Measurements from ENCODE around the gene WDR76. TPM values are rescaled to one million over a fixed set of nuclear protein-coding genes. Genes with fewer than 3 reads are reported as not detected.

Gene WDR76
- total RNA-seq, 2 donors from 2014 or later: 2.7 to 4.9 TPM

- no peaks in the 10 kb centered on the region for H3K9me3 ChIP-seq
- TF ChIP-seq CTCF (IDR thresholded peaks at IDR 0.05): no peak
- no peak for TF ChIP-seq POLR2A (IDR thresholded peaks at IDR 0.05)
- TF ChIP-seq POLR2AphosphoS5 (IDR thresholded peaks at IDR 0.05): no peak
- 46% methylated on average over 5 of the region's 5 CpGs for WGBS
- no peaks in the 10 kb centered on the region for H3K27me3 ChIP-seq (replicated peaks; ENCODE audit: insufficient read depth)
- no peaks in the 10 kb centered on the region for H3K36me3 ChIP-seq
- no peak overlapping the region for H3K4me3 ChIP-seq
- H3K27ac ChIP-seq: no peak overlapping the region
- H3K4me1 ChIP-seq (replicated peaks): no peaks in the 10 kb centered on the region
- intact Hi-C loops (cut with DNase I): no loop called here
- DNase-seq (ENCODE audit: low spot score): no peak
These were observed 68.8 kb downstream of the WDR76 start for GRCh38 chr15:43895586-43895985.

GRCh38 chr15:43896543-43896942 is 69.7 kb downstream of the WDR76 start:
- no peaks in the 10 kb centered on the region for H3K27me3 ChIP-seq (replicated peaks; ENCODE audit: insufficient read depth)
- no peaks in the 10 kb centered on the region for H3K4me1 ChIP-seq (replicated peaks)
- TF ChIP-seq POLR2AphosphoS5 (IDR thresholded peaks at IDR 0.05) (no peak), POLR2A (IDR thresholded peaks at IDR 0.05) (no peak), CTCF (IDR thresholded peaks at IDR 0.05) (no peak)
- no peak overlapping the region for H3K27ac ChIP-seq
- no peaks in the 10 kb centered on the region for H3K9me3 ChIP-seq
- 94% methylated on average over 1 of the region's 1 CpG for WGBS
- DNase-seq (ENCODE audit: low spot score): no peak
- no peak overlapping the region for H3K4me3 ChIP-seq
- intact Hi-C loops (cut with DNase I): no loop called here
- no peaks in the 10 kb centered on the region for H3K36me3 ChIP-seq

GRCh38 chr15:43898891-43899290 is 72.1 kb downstream of the WDR76 start:
- Histone ChIP-seq H3K36me3 (no peaks in the 10 kb centered on the region), H3K9me3 (no peaks in the 10 kb centered on the region), H3K27ac (no peak overlapping the region), H3K4me1 (replicated peaks) (no peaks in the 10 kb centered on the region), H3K27me3 (replicated peaks; ENCODE audit: insufficient read depth) (no peaks in the 10 kb centered on the region), H3K4me3 (no peak overlapping the region)
- TF ChIP-seq POLR2A (IDR thresholded peaks at IDR 0.05): no peak
- no peak for DNase-seq (ENCODE audit: low spot score)
- intact Hi-C loops (cut with DNase I): no loop called here
- 82% methylated on average over 2 of the region's 2 CpGs for WGBS

- DNase-seq (ENCODE audit: low spot score): no peak
- Histone ChIP-seq H3K27ac (no peak overlapping the region), H3K36me3 (no peaks in the 10 kb centered on the region), H3K27me3 (replicated peaks; ENCODE audit: insufficient read depth) (no peaks in the 10 kb centered on the region), H3K4me3 (no peak overlapping the region), H3K9me3 (no peaks in the 10 kb centered on the region), H3K4me1 (replicated peaks) (no peaks in the 10 kb centered on the region)
- intact Hi-C loops (cut with DNase I): loop anchor here (5.0 to 10.0 kb wide), 2 partner anchors 165 to 317 kb away; no protein-coding TSS in a partner anchor
- no peak for TF ChIP-seq POLR2A (IDR thresholded peaks at IDR 0.05)
- no peak for TF ChIP-seq CTCF (IDR thresholded peaks at IDR 0.05)
- TF ChIP-seq POLR2AphosphoS5 (IDR thresholded peaks at IDR 0.05): no peak
- WGBS: 88% methylated on average over 5 of the region's 5 CpGs
These were observed 73.1 kb downstream of the WDR76 start for GRCh38 chr15:43899928-43900327.

GRCh38 chr15:43900996-43901395 is 74.2 kb downstream of the WDR76 start:
- TF ChIP-seq POLR2A (IDR thresholded peaks at IDR 0.05) (no peak), POLR2AphosphoS5 (IDR thresholded peaks at IDR 0.05) (no peak), CTCF (IDR thresholded peaks at IDR 0.05) (no peak)
- Histone ChIP-seq H3K27me3 (replicated peaks; ENCODE audit: insufficient read depth) (no peaks in the 10 kb centered on the region), H3K4me3 (no peak overlapping the region), H3K36me3 (no peaks in the 10 kb centered on the region), H3K9me3 (no peaks in the 10 kb centered on the region), H3K27ac (no peak overlapping the region), H3K4me1 (replicated peaks) (no peaks in the 10 kb centered on the region)
- WGBS: 95% methylated on average over 1 of the region's 1 CpG
- no peak for DNase-seq (ENCODE audit: low spot score)
- intact Hi-C loops (cut with DNase I): loop anchor here (5.0 to 10.0 kb wide), 2 partner anchors 164 to 316 kb away; no protein-coding TSS in a partner anchor

Measured in prostate gland (tissue), 2 donors.